Muscle layer of duodenum (tissue), 2 donors: Measurements from ENCODE around the gene CLCA4.
"Not testable (repeated sequence)": the region's sequence is repeated elsewhere in the genome, so short reads cannot be mapped to it uniquely, and the experiment has no call there.

Experiments used
- H3K27ac ChIP-seq: one replicate; pipeline ENCODE4 v1.7.0; 2013; ENCODE audit warnings: mild to moderate bottlenecking, low read length
- H3K27me3 ChIP-seq: one replicate; pipeline ENCODE4 v1.7.0; 2013; ENCODE audit warnings: low read depth, mild to moderate bottlenecking, control low read depth, low read length
- H3K36me3 ChIP-seq, 2 donors: one replicate each; pipeline ENCODE4 v1.7.0; 2013; ENCODE audit warnings: low read length in 2 of 2, control low read depth in 1 of 2, mild to moderate bottlenecking in 1 of 2; ENCODE audit not compliant: insufficient read depth in 2 of 2, control insufficient read depth in 1 of 2
- H3K4me1 ChIP-seq, 2 donors: one replicate each; pipeline ENCODE4 v1.7.0; 2013; ENCODE audit warnings: low read length in 2 of 2, mild to moderate bottlenecking in 2 of 2, control low read depth in 1 of 2, moderate library complexity in 1 of 2; ENCODE audit not compliant: insufficient read depth in 2 of 2, control insufficient read depth in 1 of 2
- H3K4me3 ChIP-seq, 2 donors: one replicate each; pipeline ENCODE4 v1.7.0; 2013; ENCODE audit warnings: low read length in 2 of 2, low read depth in 1 of 2, mild to moderate bottlenecking in 1 of 2
- H3K9me3 ChIP-seq, 2 donors: one replicate each; pipeline ENCODE4 v1.7.0; 2013; ENCODE audit warnings: low read length in 2 of 2, control low read depth in 1 of 2, mild to moderate bottlenecking in 1 of 2; ENCODE audit not compliant: control insufficient read depth in 1 of 2
- donor health status: healthy.

CLCA4 gene

GRCh38 chr1:86546787-86547221, at the start of gene CLCA4:
Gene CLCA4, plus strand, starts transcription at chr1:86547078. Its CDS starts 42 bp downstream, at chr1:86547120.
- Histone ChIP-seq H3K27me3 (no peaks in the 10 kb centered on the region), H3K4me3 (no peak within 1 kb of the TSS), H3K4me1 (no peaks in the 10 kb centered on the region), H3K9me3 (peaks cover 0 to 4% of the 10 kb centered on the region in 2 donors), H3K36me3 (no peaks in the 10 kb centered on the region), H3K27ac (no peak within 1 kb of the TSS)

DNA sequence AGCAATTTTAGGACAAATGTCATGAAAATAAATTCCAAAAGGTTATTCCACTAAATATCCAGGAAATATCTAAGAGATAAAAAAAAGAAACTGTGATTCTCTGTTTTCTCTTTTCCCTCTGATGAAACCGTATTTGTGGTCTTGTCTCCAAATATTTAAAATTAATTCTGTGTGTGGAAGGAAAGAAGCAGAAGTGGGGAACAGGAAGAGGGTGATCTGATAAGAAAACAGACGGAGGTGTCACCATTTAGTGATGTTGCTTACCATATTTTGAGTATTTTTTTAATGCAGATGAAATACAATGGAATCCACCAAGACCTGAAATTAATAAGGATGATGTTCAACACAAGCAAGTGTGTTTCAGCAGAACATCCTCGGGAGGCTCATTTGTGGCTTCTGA, 48.6 kb upstream of the CLCA4 start:
- H3K9me3 ChIP-seq: no peaks in the 10 kb centered on the region
- H3K27me3 ChIP-seq: no peaks in the 10 kb centered on the region
- H3K27ac ChIP-seq: no peak overlapping the region
- H3K36me3 ChIP-seq: no peaks in the 10 kb centered on the region
- no peak overlapping the region for H3K4me3 ChIP-seq
- H3K4me1 ChIP-seq: peaks cover 0 to 11% of the 10 kb centered on the region in 2 donors

DNA sequence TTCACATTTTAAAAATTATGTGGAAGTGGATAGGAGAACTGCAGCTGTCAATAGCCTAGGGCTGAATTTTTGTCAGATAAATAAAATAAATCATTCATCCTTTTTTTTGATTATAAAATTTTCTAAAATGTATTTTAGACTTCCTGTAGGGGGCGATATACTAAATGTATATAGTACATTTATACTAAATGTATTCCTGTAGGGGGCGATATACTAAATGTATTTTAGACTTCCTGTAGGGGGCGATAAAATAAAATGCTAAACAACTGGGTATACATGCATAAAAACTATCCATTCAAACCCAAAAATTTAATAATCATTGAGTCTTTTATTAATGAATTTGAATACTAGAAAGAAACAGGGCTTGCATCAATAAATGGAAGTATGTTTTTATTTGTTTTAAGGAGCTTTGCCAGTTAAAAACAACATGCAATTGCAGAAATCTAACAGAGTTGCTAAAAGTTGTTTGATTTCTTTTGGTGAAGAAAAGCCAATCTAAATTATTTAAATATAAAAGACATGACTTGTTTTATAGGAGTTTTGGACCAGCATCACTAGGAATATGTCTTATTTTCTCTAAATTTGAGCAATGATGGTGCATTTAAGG, 46.8 kb upstream of the CLCA4 start:
- Histone ChIP-seq H3K9me3 (no peaks in the 10 kb centered on the region), H3K27ac (no peak overlapping the region), H3K4me3 (no peak overlapping the region), H3K36me3 (no peaks in the 10 kb centered on the region), H3K4me1 (peaks cover 4 to 28% of the 10 kb centered on the region in 2 donors), H3K27me3 (no peaks in the 10 kb centered on the region)

DNA sequence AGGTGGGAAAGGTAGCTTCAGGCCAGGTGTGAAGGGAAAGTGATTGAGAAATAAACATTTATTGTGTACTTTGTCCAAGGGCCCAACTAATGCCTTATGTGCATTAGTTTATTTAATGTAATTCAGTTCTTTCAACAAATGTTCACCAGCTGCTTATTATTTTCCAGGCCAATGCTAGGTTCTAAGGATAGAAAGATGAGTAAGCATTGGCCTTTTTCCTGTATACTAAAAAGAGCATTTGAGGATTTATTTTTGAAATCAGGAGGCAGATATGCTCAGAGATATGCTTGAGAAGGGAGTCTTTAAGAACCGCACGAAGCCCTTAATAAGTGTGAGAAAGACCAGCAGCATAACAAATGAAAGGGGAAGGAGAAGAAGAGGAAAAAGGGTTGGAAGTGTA, 46.2 kb upstream of the CLCA4 start:
- Histone ChIP-seq H3K4me1 (peaks cover 4 to 30% of the 10 kb centered on the region in 2 donors), H3K27me3 (no peaks in the 10 kb centered on the region), H3K4me3 (no peak overlapping the region), H3K9me3 (no peaks in the 10 kb centered on the region), H3K36me3 (no peaks in the 10 kb centered on the region), H3K27ac (no peak overlapping the region)

DNA sequence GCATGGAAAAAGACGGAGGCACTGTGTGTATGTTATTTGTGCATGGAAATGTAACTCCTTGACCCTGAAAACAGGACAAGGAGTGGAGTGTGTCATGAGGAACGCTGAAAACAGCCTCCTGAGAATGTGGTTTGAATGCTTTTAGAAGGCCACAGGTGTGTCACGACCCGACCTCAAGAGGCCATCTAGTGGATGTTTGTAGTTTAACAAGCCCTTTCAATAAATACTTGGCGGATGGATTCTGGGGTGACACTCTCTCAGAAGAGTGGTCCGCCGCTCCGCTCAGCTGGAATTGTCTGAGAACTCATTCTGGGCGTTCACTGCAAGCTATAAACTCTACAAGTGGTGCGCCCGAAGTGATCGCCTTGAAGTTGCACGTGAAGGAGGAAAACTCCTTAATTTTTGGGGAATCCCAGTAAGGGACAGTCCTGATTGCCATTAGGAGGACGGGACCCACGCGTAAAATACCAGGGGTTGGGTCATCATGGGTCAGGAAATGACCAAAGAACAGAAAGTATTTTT, 44.7 kb upstream of the CLCA4 start:
- not testable (repeated sequence) for H3K27ac ChIP-seq, H3K36me3 ChIP-seq, H3K27me3 ChIP-seq, H3K9me3 ChIP-seq
- Histone ChIP-seq H3K4me1 (peaks cover 4 to 31% of the 10 kb centered on the region in 2 donors), H3K4me3 (peak overlapping the region; percentile 41 to 51)

DNA sequence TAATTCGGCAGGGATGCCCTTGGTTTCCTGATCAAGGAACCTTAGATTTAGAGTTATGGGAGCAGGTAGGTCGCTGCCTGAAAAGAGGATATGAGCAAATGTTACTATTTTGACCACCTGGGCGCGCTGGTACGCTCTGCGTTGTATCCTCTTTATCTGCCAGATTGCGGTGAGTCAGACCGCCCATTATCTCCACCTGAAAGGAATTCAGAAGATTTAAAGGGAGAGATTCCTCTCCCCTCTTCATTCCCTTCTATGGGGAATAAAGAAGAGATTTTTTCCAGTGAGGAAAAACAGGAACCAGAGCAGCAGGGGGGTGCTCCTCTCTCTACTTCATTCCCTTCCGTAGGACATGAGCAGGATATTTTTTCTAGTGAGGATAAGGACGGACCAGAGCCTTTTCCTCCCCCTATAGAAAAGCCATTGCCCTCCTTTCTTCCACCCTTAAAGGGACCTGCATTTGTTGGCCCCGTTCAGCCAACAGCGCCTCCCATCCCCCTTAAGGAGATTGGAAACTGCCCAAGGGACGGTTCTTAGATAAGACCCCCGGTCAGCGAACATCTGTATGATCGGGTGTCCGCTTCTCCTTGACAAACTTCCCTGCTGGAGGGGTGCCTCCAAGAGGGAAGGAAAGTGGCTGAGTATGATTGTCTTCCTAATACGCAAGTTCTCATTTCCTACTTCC, 44.0 kb upstream of the CLCA4 start:
- H3K9me3 ChIP-seq: no peaks in the 10 kb centered on the region
- H3K27me3 ChIP-seq: no peaks in the 10 kb centered on the region
- H3K36me3 ChIP-seq: no peaks in the 10 kb centered on the region
- peak overlapping the region; percentile 41 to 51 for H3K4me3 ChIP-seq
- peaks cover 4 to 31% of the 10 kb centered on the region in 2 donors for H3K4me1 ChIP-seq
- H3K27ac ChIP-seq: peak overlapping the region; percentile 54

GRCh38 chr1:86503406-86504136, 43.3 kb upstream of the CLCA4 start:
- Histone ChIP-seq H3K9me3 (no peaks in the 10 kb centered on the region), H3K36me3 (no peaks in the 10 kb centered on the region), H3K4me1 (peaks cover 4 to 31% of the 10 kb centered on the region in 2 donors), H3K27me3 (no peaks in the 10 kb centered on the region), H3K4me3 (peak overlapping the region; percentile 35 to 51), H3K27ac (peak overlapping the region; percentile 54)

- H3K4me1 ChIP-seq: peaks cover 4 to 31% of the 10 kb centered on the region in 2 donors
- H3K4me3 ChIP-seq: peak overlapping the region; percentile 35 to 51
- no peaks in the 10 kb centered on the region for H3K27me3 ChIP-seq
- H3K27ac ChIP-seq: peak overlapping the region; percentile 25
- H3K9me3 ChIP-seq: no peaks in the 10 kb centered on the region
- H3K36me3 ChIP-seq: no peaks in the 10 kb centered on the region
Observed at GRCh38 chr1:86504137-86504479, 42.8 kb upstream of the CLCA4 start.

GRCh38 chr1:86504895-86505563, 41.8 kb upstream of the CLCA4 start:
- H3K4me1 ChIP-seq: peaks cover 4 to 31% of the 10 kb centered on the region in 2 donors
- H3K27me3 ChIP-seq: no peaks in the 10 kb centered on the region
- H3K4me3 ChIP-seq: no peak overlapping the region
- H3K9me3 ChIP-seq: no peaks in the 10 kb centered on the region
- H3K27ac ChIP-seq: no peak overlapping the region
- no peaks in the 10 kb centered on the region for H3K36me3 ChIP-seq

DNA sequence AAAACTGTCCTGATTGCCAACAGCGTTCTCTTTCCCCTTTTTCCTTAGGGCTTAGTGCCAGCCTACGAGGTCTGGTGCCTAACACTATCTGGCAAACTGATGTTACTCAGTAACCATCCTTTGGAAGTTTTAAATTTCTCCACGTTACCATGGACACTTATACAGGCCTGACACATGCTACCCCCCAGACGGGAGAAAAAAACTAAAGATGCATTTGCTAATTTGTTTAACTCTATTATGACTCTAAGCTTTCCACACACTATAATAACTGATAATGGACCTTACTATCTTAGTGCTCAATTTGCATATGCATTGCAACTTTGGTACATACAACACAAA, 41.3 kb upstream of the CLCA4 start:
- Histone ChIP-seq H3K27me3 (no peaks in the 10 kb centered on the region), H3K27ac (no peak overlapping the region), H3K36me3 (no peaks in the 10 kb centered on the region), H3K4me1 (peaks cover 4 to 26% of the 10 kb centered on the region in 2 donors), H3K9me3 (no peaks in the 10 kb centered on the region), H3K4me3 (no peak overlapping the region)
